GM12872 (cell line): ENCODE data around the gene TBP.

Experiments
- CTCF ChIP-seq: IDR thresholded peaks from 3 replicates; pipeline ENCODE4 v1.5.1; 2011; ENCODE audit warnings: low read depth, mild to moderate bottlenecking, low read length, moderate library complexity; ENCODE audit not compliant: insufficient read depth

Gene TBP

DNA sequence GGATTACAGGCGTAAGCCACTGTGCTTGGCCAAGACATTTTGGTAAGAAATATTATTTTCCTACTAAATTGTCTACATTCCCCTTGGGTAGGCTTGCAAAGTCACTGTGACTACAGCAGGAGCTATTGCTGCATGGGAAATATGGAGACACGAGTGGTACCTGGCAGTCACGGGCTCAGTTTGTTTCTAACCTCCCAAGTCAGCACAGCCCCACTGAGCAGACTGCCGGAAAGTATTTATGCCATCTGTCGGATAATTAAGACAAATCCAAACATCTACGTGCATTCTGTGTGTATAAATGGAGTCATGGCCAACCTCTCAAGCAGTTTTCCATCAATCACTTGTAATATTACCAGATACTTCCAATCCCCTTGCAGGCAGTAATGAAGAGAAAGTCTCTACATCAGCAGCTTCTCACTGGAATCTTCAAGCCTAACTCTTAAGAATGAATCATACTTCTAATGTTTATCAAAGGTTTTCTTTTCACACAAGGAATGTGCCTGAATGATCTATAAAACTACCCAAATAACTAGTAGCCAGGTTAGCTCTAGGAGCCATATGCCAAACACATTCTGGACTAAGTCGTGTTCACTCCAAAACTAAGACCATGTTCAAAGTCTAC is 21.2 kb upstream of the TBP start:
- TF ChIP-seq CTCF: no peak

- no peak for TF ChIP-seq CTCF
Measured at GRCh38 chr6:170533792-170534191, 20.4 kb upstream of the TBP start.

DNA sequence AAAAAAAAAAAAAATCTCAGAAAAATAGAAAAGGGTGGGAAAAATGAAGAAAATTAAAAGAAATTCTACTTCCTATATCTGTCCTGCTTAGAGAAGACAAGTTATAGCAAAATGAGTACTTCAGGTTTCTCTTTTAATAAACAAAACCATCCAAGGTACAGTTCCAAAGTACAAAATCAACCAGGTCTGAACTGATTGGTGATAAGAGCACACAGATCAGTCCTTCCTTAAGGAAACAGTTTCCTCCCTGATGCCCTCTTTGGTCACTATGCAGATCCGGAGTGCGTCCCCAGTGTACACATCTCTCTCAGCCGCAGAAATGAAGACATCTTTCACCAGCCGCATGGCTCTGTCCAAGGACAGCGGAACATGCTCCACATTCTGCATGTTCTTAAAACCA is 19.2 kb upstream of the TBP start:
- TF ChIP-seq CTCF: no peak

DNA sequence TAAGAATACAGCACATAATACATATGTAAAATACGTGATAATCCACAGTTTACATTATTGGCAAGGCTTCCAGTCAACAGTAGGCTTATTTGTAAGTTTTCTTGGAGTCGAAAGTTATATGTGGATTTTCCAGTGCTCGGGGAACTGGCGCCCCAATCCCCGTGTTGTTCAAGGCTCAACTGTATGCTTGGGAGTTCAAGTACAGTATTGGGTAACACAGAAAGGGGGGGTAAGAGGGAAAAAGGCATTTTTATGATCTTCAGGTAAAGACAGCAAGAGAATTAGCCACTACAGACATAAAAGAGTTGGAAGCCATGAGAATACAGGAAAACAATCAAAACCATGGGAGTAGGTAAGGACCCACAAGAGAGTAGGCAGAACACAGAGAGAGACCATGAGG is 17.5 kb upstream of the TBP start:
- no peak for TF ChIP-seq CTCF

GRCh38 chr6:170537329-170537728 is 16.8 kb upstream of the TBP start:
- TF ChIP-seq CTCF: no peak

- TF ChIP-seq CTCF: no peak
Measured at GRCh38 chr6:170542031-170542719, 12.0 kb upstream of the TBP start.

DNA sequence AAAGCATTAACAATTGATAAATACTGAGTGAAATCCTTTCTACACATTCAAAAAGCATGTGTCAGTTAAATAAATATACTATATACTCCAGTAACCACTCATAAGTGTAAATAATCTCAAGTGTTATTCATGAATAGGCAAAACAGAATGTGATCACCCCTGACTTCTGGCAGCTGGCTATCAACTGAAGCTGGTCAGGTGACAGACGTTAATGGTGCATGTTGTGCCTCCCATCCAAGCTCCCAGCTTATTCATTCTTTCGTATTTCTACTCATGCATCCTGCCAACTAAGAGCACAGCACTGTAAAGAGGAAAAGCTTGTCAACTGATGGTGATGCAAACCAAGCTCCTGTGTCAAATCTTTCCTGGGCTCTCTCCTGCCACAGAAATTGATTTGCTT is 8.8 kb upstream of the TBP start:
- TF ChIP-seq CTCF: no peak
